ENCODE results near the gene TES. TPM values are rescaled to one million over a fixed set of nuclear protein-coding genes. Genes with fewer than 3 reads are reported as not detected.

The TES gene
- polyA plus RNA-seq, 1 donor from 2014 or later = 38.0 TPM

- no peak overlapping the region for H3K27ac ChIP-seq (ENCODE audit: low read length)
- no peaks in the 10 kb centered on the region for H3K9me3 ChIP-seq (ENCODE audit: low read length)
- no peak overlapping the region for H3K9ac ChIP-seq (ENCODE audit: low read length)
- H3K4me3 ChIP-seq (ENCODE audit: low read length) = no peak overlapping the region
- TF ChIP-seq RAD21 (conservative IDR thresholded peaks at IDR 0.05) (no peak), EP300 (conservative IDR thresholded peaks at IDR 0.05; ENCODE audit: poor library complexity, severe bottlenecking) (no peak)
- no peaks in the 10 kb centered on the region for H3K36me3 ChIP-seq (ENCODE audit: insufficient read depth, low read length)
- no peaks in the 10 kb centered on the region for H3K79me2 ChIP-seq (replicated peaks; ENCODE audit: insufficient read depth, low read length)
- no peaks in the 10 kb centered on the region for H4K20me1 ChIP-seq (ENCODE audit: insufficient read depth)
- no peaks in the 10 kb centered on the region for H3K27me3 ChIP-seq (ENCODE audit: insufficient read depth, low read depth, low read length)
- no peaks in the 10 kb centered on the region for H3F3A ChIP-seq (ENCODE audit: insufficient read depth, low read length, poor library complexity, severe bottlenecking)
- no peak overlapping the region for H2AFZ ChIP-seq (ENCODE audit: low read depth, low read length)
- H3K4me2 ChIP-seq (ENCODE audit: low read length) = no peak overlapping the region
- H3K9me2 ChIP-seq (ENCODE audit: insufficient read depth, low read length) = no peaks in the 10 kb centered on the region
Measured at GRCh38 chr7:116257156-116257555, 46.8 kb downstream of the TES start.

DNA sequence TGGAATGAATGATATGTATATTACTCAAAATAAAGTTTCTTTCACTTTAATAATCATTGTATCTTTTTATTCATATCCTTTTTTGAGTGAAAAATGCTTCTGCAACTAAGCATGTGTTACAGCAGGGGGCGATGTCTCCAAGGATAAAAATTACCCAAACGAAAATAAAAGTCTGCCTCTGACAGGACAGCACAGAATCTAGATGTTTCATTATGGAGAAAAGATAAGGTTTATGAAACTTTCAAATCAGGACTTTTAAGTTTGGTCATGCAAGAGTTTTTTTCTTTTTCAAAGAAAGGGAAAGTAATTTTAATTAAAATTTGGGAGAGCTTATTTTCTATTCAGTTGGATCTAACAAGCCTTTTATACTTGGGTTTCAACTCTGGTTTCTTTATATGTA lies 48.4 kb downstream of the TES start:
- Histone ChIP-seq H3F3A (ENCODE audit: insufficient read depth, low read length, poor library complexity, severe bottlenecking) (no peaks in the 10 kb centered on the region), H4K20me1 (ENCODE audit: insufficient read depth) (no peaks in the 10 kb centered on the region), H3K4me2 (ENCODE audit: low read length) (no peak overlapping the region), H3K9ac (ENCODE audit: low read length) (no peak overlapping the region), H3K4me3 (ENCODE audit: low read length) (no peak overlapping the region), H2AFZ (ENCODE audit: low read depth, low read length) (no peak overlapping the region), H3K9me2 (ENCODE audit: insufficient read depth, low read length) (no peaks in the 10 kb centered on the region), H3K9me3 (ENCODE audit: low read length) (no peaks in the 10 kb centered on the region), H3K36me3 (ENCODE audit: insufficient read depth, low read length) (no peaks in the 10 kb centered on the region), H3K27me3 (ENCODE audit: insufficient read depth, low read depth, low read length) (no peaks in the 10 kb centered on the region), H3K27ac (ENCODE audit: low read length) (no peak overlapping the region), H3K79me2 (replicated peaks; ENCODE audit: insufficient read depth, low read length) (no peaks in the 10 kb centered on the region)
- TF ChIP-seq SMC3 (conservative IDR thresholded peaks at IDR 0.05; ENCODE audit: poor library complexity) (peak; percentile 90), RAD21 (conservative IDR thresholded peaks at IDR 0.05) (peak; percentile 90), TAF1 (IDR thresholded peaks at IDR 0.05; ENCODE audit: low read depth) (no peak)
- TF ChIP-seq, protein P1, sequence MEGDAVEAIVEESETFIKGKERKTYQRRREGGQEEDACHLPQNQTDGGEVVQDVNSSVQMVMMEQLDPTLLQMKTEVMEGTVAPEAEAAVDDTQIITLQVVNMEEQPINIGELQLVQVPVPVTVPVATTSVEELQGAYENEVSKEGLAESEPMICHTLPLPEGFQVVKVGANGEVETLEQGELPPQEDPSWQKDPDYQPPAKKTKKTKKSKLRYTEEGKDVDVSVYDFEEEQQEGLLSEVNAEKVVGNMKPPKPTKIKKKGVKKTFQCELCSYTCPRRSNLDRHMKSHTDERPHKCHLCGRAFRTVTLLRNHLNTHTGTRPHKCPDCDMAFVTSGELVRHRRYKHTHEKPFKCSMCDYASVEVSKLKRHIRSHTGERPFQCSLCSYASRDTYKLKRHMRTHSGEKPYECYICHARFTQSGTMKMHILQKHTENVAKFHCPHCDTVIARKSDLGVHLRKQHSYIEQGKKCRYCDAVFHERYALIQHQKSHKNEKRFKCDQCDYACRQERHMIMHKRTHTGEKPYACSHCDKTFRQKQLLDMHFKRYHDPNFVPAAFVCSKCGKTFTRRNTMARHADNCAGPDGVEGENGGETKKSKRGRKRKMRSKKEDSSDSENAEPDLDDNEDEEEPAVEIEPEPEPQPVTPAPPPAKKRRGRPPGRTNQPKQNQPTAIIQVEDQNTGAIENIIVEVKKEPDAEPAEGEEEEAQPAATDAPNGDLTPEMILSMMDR (IDR thresholded peaks at IDR 0.05; ENCODE audit: poor library complexity, severe bottlenecking) = peak; percentile 84

GRCh38 chr7:116259156-116259870 lies 49.0 kb downstream of the TES start:
- no peaks in the 10 kb centered on the region for H3K9me2 ChIP-seq (ENCODE audit: insufficient read depth, low read length)
- H3F3A ChIP-seq (ENCODE audit: insufficient read depth, low read length, poor library complexity, severe bottlenecking) = no peaks in the 10 kb centered on the region
- TF ChIP-seq POLR2AphosphoS5 (IDR thresholded peaks at IDR 0.05) (no peak), REST (IDR thresholded peaks at IDR 0.05; ENCODE audit: borderline replicate concordance) (no peak), EP300 (conservative IDR thresholded peaks at IDR 0.05; ENCODE audit: poor library complexity, severe bottlenecking) (no peak), EZH2 (IDR thresholded peaks at IDR 0.05; ENCODE audit: borderline replicate concordance, insufficient read depth, low read length, poor library complexity, severe bottlenecking) (no peak), RAD21 (conservative IDR thresholded peaks at IDR 0.05) (no peak), MXI1 (conservative IDR thresholded peaks at IDR 0.05; ENCODE audit: poor library complexity, severe bottlenecking) (no peak), TAF1 (IDR thresholded peaks at IDR 0.05; ENCODE audit: low read depth) (no peak), SMC3 (conservative IDR thresholded peaks at IDR 0.05; ENCODE audit: poor library complexity) (no peak)
- TF ChIP-seq, protein P1 (IDR thresholded peaks at IDR 0.05; ENCODE audit: poor library complexity, severe bottlenecking) = no peak
- H3K4me3 ChIP-seq (ENCODE audit: low read length) = no peak overlapping the region
- H3K4me2 ChIP-seq (ENCODE audit: low read length) = no peak overlapping the region
- H3K9me3 ChIP-seq (ENCODE audit: low read length) = no peaks in the 10 kb centered on the region
- H3K9ac ChIP-seq (ENCODE audit: low read length) = no peak overlapping the region
- no peaks in the 10 kb centered on the region for H3K27me3 ChIP-seq (ENCODE audit: insufficient read depth, low read depth, low read length)
- no peaks in the 10 kb centered on the region for H3K79me2 ChIP-seq (replicated peaks; ENCODE audit: insufficient read depth, low read length)
- no peaks in the 10 kb centered on the region for H4K20me1 ChIP-seq (ENCODE audit: insufficient read depth)
- H3K27ac ChIP-seq (ENCODE audit: low read length) = no peak overlapping the region
- H2AFZ ChIP-seq (ENCODE audit: low read depth, low read length) = no peak overlapping the region
- no peaks in the 10 kb centered on the region for H3K36me3 ChIP-seq (ENCODE audit: insufficient read depth, low read length)

All from neural cell (in vitro differentiated cells).